HG03565 (cell line): ENCODE measurements around the gene CYTH2.

Experiments
- ATAC-seq: cut with Tn5 transposase; IDR thresholded peaks from one replicate; pipeline ENCODE4 v1.9.1; 2021; ENCODE audit warnings: mild to moderate bottlenecking, moderate library complexity; ENCODE audit not compliant: unreplicated experiment

CYTH2 gene

DNA sequence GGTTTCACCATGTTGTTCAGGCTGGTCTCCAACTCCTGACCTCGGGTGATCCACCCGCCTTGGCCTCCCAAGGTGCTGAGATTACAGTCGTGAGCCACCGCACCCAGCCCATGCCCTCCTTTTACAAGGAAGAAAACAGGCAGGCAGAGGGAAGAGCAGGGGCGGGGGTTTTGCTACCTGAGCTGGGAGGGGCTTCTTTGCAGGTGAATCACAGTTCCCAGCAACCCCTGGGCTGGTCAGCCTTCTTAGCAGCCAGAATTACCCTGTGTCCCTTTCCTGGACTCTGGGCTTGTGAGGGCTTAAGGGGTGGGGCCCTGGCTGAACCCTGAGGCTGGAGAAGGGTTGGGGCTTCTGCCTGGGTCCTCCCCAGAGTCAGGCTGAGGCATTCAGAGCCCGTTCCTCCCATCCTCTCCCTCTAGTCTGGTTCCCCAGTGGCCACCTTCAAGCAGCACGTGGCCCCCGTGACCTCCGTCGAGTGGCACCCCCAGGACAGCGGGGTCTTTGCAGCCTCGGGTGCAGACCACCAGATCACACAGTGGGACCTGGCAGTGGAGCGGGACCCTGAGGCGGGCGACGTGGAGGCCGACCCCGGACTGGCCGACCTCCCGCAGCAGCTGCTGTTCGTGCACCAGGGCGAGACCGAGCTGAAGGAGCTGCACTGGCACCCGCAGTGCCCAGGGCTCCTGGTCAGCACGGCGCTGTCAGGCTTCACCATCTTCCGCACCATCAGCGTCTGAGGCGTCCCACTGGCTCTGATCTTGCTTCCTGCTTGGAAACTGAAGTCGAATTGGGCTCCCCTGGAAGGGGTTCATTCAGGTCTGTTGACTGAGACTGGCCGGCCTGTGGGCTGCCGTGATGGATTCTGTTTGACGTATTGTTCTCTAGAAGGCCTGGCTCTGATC, 16.6 kb upstream of the CYTH2 start:
- no peak for ATAC-seq

DNA sequence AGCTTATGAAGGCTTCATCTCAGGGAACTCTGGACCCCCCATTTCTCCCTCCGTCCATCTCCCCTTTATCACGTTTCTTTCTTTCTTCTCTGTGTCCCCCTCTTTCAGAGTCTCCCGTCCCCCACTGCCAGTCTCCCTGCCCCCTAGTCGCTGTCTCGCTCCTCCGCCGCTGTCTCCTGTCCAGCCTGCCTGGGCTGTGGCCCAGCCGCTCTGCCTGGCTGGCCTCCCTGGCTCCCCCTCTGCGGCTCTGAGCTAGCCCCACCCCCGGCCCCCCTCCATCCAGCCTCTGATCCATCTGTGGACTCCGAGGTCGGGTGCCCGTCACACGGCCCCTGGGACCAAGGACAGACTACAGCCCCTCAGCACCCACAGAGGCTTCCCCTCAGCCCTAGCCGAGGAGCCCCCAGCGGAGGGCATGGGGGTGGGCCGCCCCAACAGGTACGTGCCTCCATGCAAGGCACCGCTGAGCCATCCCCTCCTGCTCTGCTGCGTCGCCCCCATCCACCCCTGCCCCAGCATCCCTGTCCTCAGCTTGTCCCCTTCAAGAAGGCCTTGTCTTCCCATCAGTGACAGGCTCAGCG, 14.9 kb upstream of the CYTH2 start:
- ATAC-seq = no peak

GRCh38 chr19:48455171-48455907, 13.8 kb upstream of the CYTH2 start, which contains the start of gene KCNJ14:
Gene KCNJ14 (plus strand): TSS chr19:48455574. CDS start chr19:48461725, 6,151 bp downstream.
- no peak for ATAC-seq

DNA sequence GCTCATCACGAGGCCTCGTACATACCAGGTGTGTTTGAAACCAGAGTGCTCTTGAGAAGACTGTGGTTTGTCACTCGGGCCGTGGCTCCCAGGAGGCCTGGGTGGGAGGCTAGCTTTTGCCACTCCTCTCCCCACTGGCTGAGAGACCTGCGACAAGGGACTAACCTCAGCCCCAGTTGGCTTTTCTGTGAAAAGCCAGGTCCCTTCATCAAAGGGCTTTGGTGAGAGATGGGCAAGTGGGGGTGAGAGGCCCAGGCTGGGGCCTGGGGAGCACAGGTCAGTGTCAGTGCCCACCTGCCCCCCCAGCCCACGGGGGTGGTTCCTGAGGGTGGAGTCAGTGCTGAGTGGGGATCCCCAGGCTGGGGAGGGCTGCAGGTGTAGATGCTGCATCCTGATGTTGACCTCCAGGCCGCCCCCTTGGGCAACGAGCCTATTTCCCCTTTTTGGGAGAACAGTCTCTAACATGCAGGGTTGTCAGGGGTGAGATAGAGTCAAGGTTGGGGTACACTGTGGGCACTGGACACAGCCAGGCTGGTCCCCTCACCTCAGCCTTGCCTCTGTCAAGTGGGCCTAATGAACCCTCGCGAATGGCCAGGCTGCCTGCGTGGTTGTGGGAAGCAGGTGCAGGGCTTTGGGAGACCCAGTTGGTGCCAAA, 13.1 kb upstream of the CYTH2 start:
- no peak for ATAC-seq

- ATAC-seq = no peak
These were observed 12.3 kb upstream of the CYTH2 start for GRCh38 chr19:48456864-48457263.

GRCh38 chr19:48458016-48458415, 11.2 kb upstream of the CYTH2 start:
- no peak for ATAC-seq

GRCh38 chr19:48461651-48461981, 7.6 kb upstream of the CYTH2 start:
- no peak for ATAC-seq

DNA sequence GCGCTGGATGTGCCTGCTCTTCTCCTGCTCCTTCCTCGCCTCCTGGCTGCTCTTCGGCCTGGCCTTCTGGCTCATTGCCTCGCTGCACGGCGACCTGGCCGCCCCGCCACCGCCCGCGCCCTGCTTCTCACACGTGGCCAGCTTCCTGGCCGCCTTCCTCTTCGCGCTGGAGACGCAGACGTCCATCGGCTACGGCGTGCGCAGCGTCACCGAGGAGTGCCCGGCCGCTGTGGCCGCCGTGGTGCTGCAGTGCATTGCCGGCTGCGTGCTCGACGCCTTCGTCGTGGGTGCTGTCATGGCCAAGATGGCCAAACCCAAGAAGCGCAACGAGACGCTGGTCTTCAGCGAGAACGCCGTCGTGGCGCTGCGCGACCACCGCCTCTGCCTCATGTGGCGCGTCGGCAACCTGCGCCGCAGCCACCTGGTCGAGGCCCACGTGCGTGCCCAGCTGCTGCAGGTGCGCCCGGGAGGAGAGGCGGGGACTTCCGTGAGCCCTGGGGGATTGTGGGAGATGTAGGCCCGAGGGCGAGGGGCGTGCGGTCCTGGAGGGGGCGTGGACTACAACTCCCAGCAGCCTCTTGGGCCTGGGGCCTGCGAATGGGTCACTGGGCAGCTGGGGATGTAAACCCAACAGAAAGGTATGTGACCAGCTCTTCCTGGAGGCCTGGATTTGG, 7.0 kb upstream of the CYTH2 start:
- ATAC-seq = no peak

DNA sequence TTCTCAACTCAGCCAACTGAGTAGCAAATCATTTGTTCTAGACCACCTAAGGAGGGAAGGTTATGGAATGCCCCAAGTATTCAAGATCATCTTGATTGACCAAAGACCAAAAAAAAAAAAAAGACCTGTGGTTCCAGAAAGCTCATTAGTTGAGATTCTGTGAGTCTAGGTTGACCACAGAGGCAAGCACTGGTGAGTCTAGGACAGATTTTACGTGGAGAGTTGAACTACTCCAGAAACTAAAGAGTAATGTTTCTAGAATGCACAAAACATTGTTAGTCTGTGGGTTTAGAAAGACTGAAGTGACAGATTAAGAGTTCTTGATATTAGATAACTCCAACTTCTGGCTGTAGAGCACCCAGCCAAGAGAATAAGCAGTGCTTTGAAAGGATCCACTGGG, 4.0 kb upstream of the CYTH2 start:
- ATAC-seq = no peak

DNA sequence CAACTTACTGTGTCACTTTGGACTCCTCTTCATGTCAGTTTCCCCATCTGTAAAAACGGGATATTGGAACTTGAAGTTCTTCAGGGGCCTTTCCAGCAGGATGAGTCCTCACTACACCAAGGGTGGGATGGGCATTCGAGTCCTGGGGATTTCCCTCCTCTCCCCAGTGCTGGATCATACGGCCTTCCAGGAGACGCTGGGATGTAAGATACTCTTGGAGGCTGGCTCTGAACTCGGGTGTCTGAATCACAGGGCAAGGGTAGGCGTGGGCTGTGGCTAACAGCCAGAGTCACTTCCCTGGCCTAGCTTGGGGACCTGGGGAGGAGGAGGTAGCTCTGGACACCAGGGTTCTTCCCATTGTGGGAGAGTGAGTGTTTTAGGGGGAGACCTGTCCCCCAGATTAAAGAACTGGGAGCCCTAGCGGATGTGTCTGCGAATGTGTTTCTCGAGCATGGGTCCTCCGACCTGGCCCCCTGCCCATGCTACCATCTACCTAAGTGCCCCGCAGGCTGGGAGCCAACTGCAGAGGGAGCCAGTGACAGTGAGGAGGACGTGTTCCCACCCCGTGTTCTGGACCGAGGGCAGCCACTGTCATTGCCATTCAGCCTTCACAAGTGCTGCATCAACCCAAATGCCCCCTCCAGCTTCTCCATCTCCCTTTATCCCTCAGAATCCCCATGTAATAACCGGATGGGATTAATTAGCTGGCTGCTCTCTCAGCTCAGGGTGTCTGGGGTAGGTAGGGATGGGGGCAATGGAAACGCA, 2.4 kb upstream of the CYTH2 start:
- ATAC-seq = no peak

DNA sequence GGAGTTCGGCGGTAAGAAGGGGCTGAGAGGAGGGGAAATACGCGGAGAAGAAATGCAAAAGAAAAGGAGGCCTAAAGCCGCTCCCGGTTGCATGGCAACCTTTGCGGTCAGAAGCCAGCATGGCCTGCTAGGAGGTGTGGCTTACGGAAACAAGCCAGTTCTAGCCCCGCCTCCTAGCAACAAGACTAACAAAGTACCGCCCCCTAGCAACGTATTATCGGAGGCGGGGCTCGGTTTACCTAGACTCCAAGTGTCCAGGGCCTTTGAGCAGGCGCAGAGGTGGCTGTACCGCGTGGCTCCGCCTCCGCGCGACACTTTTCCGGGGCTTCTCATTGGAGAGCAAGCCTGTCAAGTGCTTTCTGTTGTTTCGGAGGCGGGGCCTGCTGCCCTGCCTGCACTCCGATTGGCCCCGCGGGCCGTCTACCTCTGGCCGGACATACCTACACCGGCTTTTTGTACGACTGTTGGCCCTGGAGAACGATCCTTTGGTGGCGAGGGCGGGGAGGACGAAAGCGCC, 339 bp upstream of the CYTH2 start:
- ATAC-seq = peak; percentile 88

DNA sequence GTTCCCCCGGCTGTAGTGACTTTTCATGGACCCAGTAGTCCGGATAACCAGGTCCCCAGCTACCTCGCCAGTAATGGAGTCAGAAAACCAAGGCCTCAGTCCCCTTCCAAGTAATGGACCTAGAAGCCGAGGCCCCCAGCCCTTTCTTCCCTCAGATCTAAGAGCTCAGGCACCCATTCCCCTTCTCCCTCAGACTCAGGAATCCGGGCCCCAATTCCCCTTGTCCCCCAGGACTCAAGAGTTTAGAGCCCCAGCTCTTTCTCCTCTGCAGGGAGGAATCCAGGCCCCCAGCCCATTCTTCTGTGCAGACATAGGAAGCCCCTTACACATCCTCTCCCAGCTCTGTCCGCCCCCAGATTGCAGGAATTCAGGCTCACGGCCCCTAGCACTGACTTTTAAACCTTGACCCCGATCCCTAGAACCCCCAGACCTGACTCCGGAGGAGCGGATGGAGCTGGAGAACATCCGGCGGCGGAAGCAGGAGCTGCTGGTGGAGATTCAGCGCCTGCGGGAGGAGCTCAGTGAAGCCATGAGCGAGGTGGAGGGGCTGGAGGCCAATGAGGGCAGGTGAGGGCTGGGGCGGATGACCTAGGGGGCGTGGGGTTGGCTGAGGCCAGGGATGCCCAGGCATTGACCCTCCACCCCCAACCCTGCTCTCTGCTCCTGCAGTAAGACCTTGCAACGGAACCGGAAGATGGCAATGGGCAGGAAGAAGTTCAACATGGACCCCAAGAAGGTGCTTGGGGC, 938 bp downstream of the CYTH2 start:
- no peak for ATAC-seq

- no peak for ATAC-seq
These were observed 1.7 kb downstream of the CYTH2 start for GRCh38 chr19:48470856-48471255.

DNA sequence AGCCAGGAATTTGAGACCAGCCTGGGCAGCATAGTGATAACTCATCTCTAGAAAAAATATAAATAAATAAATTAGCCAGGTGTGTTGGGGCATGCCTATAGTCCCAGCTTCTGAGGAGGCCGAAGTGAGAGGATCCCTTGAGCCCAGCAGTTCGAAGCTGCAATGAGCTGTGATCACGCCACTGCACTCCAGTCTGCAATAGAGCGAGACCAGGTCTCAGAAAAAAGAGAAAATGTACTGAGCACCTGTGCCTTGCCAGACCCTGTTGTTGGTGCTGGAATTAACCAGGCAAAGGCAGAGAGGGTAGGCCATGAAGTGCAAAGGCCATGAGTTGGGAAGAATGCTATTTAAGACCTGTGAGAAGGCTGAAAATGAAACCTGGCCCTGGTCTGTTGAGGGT, 2.7 kb downstream of the CYTH2 start:
- ATAC-seq = no peak

GRCh38 chr19:48473161-48473966, 4.2 kb downstream of the CYTH2 start:
- no peak for ATAC-seq

GRCh38 chr19:48474084-48474592, 5.0 kb downstream of the CYTH2 start:
- ATAC-seq = no peak

DNA sequence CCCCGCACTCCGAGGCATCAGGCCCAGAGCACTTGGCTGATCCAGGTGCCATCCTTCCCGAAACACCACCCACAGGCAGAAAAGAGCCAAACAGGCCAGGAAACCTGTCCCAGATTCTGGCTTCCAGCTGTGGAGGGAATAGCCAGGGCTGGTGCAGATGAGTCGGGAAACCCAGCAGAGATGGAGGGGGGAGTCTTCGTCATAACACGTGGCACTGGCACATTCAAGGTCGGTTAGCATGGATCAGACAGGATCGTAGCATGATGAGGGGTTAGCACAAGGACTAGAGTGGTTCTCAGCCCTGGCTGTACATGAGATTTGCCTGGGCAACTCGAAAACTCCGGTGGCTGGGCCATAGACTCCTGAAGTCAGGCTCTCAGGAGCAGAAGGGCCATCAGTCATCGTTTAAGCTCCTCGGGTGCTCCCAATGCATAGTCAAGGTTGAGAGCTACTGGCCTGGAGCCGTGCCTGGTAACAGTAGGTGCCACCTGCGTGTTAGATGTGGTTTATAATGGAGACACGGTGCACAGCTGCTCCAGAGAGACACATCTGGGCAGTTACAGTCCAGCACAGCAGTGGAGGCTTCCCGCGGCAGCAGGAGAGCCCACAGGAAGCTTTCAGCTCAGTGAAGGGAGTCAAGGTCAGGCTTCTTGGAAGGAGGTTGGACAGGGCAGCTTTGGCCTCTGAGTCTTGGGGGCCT, 6.3 kb downstream of the CYTH2 start:
- no peak for ATAC-seq
